ELF-1 (cell line): ENCODE measurements around the gene IGFBP6.
"Not testable (repeated sequence)": the region's sequence is repeated elsewhere in the genome, so short reads cannot be mapped to it uniquely, and the experiment has no call there.

Experiments used
- DNase-seq: peaks from one replicate; pipeline ENCODE4 v3.0.0-alpha.2; 2016; ENCODE audit warnings: low read depth, low spot score

IGFBP6 gene

DNA sequence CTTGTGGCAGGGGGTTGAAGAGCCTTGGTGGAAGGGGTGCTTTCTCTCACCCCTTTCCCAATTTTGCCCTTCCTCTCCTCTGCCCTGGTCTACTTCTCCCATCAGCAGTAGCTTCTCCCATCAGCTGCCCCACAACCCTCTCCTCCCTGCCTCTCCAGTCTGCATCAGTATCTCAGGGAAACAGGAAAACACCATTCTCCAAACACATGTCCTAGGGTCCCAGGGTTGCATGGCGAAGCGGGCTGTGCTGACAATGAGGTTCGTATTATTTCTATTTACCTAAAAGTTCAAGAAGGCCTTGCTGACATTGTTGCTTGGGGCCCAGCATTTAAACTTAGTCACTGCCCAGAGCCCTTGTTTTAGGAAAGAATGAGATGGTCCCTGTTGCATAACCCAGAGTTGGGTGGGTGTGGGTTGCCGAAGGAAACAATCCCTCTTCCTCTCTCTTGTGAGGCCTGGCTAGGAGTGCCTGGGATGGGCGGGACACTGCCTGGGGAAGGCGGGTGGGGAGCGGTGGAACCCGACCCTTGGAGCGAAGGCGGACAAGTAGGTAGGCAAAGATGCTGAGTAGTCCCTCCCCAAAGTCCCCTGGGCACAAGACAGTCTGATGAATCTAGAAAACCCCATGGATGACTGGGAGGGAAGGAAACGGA is 1.3 kb upstream of the IGFBP6 start:
- DNase-seq: peak; percentile 55

DNA sequence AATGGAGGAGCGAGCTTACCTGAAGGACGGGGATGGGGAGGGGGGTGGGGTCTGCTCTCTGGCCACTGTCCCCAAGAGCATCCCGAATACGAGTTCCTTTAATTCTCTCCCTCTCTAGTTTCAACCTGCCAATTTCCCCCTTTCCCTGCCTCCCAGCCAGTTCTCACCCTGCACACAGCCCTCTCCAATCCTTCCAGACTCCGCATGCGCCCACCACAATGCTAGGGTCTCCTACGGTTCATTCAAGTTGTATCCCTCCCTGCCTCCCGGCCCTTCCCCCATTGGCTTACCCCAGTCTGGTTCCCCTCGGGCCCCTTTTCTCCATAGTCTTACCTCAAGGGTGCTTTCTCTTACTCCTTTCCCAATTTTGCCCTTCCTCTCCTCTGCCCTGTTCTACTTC is 708 bp upstream of the IGFBP6 start:
- no peak for DNase-seq

DNA sequence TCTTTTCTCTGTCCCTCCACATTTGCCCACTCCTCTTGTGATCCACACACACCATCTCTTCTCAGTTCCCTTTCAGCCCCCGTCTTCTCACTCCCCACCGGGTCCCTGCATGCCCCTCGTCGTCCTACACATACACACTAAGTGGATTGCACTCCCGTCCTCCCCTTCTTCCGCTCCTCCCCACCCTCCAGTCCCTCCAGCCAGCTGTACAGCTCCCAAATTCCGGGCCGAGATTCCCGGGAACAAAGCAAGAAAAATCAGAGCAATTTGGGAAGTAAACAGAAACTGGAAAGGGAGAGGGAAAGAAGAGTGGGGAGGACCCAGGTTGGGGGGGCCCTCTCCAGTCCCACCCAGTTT is 282 bp upstream of the IGFBP6 start:
- no peak for DNase-seq

GRCh38 chr12:53098354-53098981 is 1.0 kb downstream of the IGFBP6 start:
- no peak for DNase-seq

- DNase-seq: peak; percentile 94
These were observed 1.8 kb downstream of the IGFBP6 start for GRCh38 chr12:53099071-53099882.

DNA sequence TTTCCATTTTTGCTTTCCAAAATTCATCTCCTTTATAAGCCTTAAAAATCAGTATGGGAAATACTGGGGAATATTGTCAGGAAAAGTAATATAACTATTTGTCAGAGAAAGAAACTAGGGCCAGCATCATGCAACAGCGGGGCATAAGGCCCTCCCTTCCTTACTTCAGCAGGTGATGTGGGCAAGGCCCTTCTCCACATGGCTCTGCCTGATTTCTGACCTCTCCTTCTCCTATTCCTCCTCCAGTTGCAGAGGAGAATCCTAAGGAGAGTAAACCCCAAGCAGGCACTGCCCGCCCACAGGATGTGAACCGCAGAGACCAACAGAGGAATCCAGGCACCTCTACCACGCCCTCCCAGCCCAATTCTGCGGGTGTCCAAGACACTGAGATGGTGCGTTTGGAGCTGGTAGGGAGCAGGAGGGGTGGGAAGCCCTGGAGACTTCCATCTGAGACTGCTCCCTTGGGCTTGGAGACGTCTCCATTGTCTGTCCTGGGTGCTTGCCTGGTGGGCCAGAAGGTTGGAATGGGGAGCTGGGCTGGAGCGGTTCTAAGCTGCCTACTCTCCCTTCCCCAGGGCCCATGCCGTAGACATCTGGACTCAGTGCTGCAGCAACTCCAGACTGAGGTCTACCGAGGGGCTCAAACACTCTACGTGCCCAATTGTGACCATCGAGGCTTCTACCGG is 3.1 kb downstream of the IGFBP6 start:
- no peak for DNase-seq

DNA sequence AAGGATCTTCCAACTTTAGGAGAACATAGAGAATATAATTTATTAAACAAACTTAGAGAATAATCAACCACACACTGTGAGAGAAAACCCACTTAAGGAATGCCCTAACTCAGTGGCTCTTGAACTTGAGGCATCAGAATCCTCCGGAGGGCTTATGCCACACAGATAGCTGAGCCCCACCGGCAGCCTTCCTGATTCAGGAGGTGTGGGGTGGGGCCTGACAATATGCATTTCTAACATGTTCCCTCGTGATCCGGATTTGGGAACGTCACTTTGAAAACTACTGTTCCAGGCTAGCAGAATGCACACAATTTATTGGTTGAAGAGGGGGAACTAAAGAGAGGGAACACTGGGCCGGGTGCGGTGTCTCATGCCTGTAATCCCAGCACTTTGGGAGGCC is 3.8 kb downstream of the IGFBP6 start:
- no peak for DNase-seq

GRCh38 chr12:53101931-53102781 is 4.7 kb downstream of the IGFBP6 start:
- no peak for DNase-seq

GRCh38 chr12:53102883-53103807 is 5.7 kb downstream of the IGFBP6 start, which contains the start of gene SOAT2:
Gene SOAT2 (plus strand): TSS chr12:53103486. CDS start chr12:53103578, 92 bp downstream.
- no peak for DNase-seq

DNA sequence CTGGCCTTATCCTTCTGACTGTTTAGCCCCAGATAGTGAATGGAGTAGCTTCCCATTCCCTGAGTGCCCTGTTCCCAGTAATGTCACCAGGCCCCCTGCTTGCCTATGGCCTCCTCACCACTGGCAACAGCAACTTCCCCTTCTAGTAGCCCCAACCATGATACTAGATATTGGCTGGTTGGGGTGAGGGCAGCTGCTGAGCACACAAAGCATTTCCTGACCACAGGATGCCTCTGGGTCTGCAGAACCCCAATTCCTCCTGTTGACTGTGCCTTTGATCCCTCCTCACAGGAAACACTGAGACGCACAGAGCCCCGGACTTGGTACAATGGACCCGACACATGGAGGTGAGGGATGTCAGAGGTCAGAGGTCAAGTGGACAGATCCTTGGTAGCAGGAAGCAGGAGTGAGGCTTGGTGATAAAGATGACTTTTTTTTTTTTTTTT is 6.4 kb downstream of the IGFBP6 start:
- DNase-seq: no peak

- no peak for DNase-seq
These were observed 7.8 kb downstream of the IGFBP6 start for GRCh38 chr12:53105256-53105655.

DNA sequence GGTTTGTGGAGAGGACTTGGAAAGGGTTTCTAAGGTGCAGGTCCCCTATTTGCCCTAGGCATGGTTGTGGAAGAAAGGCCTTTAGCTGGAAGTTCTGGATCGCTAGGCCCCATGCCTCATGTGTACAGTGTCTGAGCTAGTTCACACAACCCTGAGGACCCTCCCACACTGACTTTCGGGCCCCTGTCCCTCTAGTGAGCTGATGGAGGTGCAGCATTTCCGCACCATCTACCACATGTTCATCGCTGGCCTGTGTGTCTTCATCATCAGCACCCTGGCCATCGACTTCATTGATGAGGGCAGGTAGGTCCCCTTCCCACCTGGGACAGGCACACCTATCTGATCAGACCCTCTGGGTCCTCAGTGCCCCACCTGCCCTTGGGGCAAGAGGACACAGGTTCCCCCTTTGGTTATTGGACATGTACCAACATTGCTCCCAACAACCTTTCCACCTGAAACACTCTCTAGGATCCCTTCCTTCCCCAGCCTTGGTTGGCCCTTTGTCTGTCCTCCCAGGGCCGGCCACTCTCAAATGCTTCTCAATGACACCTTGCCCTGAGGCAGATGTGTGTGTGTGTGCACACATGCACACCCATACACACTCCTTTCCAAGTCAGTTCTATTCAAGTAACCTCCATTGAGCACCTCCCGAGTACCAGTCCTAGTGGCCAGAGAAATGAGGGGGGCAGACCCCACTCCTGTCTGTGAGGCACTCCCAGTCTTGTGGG is 8.4 kb downstream of the IGFBP6 start:
- DNase-seq: no peak

GRCh38 chr12:53107122-53107521 is 9.7 kb downstream of the IGFBP6 start:
- no peak for DNase-seq

DNA sequence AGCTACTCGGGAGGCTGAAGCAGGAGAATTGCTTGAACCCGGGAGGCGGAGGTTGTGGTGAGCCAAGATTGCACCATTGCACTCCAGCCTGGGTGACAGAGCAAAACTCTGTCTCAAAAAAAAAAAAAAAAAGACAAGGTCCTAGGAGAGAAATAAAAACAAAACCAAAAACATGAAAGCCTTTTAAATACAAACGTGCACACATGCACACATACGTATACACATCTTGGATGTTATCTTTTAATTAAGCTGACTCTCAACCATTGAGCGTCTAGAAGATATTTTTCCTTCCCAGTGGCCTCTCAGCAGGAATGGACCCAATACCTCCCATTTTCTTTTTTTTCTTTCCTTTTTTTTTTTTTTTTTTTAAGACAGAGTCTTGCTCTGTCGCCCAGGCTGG is 15.0 kb downstream of the IGFBP6 start:
- not testable (repeated sequence) for DNase-seq

DNA sequence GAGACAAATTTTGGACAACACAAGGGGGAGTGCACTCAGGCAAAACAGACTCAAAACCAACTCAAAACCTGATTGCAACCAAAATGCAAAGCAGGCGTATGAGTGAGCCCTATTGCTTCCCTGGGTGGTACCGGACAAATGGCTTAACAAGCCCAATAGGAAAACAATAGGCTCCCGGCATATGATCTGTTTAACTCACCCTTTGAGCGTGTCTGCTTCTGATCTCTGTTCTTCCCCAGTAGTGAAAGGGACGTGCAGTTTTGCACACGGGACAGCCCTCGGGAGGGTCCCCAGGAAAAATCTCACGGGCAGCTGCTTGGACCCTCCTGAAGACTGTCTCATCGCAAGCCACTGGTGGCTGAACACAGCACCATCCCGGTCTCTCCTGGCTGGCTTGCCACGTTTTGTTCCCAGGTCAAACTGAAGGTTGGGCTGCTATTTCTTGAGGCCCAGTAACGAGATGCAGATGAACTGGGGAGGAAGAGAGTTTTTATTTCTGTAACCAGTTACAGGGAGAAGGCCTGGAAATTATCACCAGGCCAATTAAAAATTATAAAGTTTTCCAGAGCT is 15.8 kb downstream of the IGFBP6 start:
- no peak for DNase-seq

DNA sequence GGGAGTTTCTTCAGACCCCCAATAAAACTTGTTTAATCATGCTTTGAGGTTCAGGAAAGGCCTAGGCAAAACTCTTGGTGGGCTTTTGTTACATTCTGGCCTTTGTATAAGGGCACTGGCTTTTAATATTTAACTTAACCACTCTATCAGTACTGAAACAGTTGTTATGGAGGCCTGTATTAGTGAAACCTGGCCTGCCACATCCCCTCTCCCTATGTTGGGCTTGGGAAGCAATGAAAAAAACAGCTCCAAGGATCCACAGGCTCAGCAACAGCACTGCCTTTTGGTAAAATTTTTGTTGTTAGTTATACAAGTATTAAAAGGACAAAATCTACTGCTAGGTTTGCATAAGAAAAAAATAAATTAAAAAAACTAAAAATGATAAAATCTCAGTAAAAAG is 16.5 kb downstream of the IGFBP6 start:
- no peak for DNase-seq

DNA sequence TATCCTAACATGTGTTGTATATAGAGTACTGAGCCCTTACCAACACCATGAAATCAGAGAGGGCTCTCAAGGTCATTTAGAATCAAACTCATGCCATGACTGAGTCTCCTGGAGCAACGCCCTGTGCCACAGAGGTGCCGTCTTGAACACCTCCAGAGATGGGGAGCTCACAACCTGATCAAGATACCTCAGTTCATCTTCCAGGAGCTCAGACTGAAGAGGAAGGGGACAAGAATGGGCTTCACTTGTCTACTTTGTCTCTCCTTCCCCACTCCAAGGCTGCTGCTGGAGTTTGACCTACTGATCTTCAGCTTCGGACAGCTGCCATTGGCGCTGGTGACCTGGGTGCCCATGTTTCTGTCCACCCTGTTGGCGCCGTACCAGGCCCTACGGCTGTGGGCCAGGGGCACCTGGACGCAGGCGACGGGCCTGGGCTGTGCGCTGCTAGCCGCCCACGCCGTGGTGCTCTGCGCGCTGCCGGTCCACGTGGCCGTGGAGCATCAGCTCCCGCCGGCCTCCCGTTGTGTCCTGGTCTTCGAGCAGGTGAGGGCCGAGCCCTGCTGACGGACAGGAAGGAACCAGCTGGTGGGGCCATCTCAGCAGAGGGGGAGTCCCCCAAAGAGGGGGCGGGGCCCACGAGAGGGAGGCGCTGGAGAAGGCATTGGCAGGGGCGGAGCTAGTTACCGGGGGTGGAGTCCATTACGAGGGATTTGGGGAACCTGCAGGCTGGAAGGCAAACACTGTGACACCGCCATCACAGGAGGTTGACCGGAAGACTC is 17.8 kb downstream of the IGFBP6 start:
- DNase-seq: peak; percentile 52
